GM21360 (cell line): ENCODE results near the gene MATN4.
"Not testable (repeated sequence)": the region's sequence is repeated elsewhere in the genome, so short reads cannot be mapped to it uniquely, and the experiment has no call there.

Experiments used
- ATAC-seq: cut with Tn5 transposase; IDR thresholded peaks from one replicate; pipeline ENCODE4 v1.9.1; 2021; ENCODE audit warnings: mild to moderate bottlenecking, moderate library complexity; ENCODE audit not compliant: unreplicated experiment

The MATN4 gene, protein sequence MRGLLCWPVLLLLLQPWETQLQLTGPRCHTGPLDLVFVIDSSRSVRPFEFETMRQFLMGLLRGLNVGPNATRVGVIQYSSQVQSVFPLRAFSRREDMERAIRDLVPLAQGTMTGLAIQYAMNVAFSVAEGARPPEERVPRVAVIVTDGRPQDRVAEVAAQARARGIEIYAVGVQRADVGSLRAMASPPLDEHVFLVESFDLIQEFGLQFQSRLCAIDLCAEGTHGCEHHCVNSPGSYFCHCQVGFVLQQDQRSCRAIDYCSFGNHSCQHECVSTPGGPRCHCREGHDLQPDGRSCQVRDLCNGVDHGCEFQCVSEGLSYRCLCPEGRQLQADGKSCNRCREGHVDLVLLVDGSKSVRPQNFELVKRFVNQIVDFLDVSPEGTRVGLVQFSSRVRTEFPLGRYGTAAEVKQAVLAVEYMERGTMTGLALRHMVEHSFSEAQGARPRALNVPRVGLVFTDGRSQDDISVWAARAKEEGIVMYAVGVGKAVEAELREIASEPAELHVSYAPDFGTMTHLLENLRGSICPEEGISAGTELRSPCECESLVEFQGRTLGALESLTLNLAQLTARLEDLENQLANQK

DNA sequence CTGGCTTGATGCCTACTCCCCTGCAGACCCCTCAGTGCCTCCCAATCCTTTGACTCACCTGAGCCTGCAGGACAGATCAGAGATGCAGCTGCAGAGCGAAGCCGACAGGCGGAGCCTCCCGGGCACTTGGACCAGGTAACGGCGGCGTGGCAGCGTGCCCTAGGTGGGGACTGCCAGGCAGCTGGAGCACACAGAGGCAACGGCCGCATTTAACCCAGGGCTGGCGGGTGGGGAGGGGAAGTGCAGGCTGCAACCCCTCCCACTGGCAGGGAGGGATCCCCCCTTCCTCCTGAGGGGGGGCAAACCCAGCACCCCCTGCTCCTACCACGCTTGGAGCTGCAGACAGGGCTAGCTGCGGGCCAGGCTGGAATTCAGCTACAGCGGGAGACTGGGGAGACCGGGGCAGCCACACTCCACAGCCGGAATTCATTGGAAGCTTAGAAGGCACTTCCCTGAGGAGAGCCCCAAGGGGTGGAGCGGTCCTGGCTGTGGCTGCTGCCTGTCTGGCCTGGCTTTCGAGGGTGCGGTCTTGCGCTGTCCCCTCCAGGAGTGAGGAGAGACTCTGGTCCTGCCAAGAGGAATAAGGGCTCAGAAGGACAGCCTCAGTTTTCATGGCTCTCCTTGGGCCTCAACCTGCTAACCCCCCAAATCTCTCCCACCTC is at the start of gene MATN4:
MATN4 (minus strand) TSS at position 183 of the 662 bp plus-strand sequence. CDS start 2,717 bp downstream, outside the sequence.
- ATAC-seq, result no peak

DNA sequence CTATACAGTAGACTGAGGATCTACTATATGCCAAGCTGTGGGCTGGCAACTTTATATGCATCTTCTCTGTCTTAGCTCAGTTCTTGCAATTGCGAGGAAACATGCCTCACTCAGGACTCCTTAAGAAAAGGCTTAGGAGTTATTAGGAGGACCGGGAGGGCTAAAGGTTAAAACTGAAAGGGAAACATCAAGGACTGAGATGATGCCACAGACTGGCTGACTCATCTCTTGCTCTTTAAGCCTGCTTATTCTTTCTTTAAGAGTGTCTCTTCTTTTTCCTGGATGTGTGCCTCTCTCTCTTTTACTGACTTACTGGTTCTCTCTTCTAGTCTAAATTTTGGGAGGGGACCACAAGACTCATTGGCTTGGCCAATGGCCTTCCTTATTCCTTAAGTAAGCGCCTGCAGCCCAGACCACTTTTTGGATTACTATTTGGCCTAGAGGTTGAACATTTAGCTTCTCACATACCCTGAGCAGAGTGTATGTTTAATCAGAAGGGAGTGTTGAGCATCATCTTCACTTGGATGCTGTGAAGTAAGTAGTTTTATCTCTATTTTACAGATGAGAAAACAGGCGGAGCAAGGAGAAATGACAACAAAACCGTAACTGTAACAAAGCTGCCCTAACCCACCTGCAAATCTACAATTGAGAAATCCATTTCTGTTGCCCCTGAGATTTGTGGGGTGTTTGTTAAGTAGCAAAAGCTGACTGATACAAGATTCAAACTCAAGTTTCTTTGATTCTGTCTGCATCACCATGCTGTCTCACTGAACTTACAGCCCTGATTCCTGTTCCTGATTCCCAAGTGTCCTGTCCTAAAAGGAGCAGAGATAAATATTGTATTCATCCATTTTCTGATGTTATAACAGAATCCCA is 47.3 kb upstream of the MATN4 start:
- no peak for ATAC-seq

DNA sequence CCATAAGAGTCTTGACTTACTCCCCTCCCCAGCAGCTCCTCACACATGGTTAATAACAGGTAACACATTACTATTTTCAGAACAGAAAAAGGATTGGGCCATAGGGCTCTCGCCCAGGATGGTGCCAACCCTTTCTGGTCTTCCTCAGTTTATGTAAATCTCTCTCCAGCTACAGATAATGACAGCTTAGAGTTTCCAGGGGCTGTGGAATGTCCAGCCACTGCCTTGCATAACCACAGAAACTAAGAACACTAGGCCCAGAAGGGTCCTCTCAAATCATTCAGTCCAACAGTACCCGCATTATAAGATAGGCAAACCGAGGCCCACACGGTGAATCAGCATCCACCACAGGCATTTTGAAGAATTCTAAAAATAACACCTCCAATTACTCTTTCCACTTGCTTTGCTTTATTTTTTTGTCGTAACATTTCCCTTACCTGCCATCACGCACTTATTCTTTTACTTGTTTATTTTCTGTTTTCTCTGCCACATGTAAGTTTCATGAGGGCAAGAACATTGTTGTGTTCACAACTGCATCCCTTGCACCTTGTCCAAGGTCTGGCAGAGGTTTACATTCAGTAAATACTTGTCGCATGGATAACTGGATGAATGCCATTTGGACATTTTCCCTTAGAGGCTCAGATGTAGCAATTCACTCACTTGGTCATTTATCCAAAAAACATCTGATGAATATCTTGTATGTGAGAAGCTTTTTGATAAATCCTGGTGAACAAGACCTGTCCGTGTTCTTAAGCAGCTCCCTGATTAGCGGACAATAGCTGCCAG is 46.5 kb upstream of the MATN4 start:
- no peak for ATAC-seq

DNA sequence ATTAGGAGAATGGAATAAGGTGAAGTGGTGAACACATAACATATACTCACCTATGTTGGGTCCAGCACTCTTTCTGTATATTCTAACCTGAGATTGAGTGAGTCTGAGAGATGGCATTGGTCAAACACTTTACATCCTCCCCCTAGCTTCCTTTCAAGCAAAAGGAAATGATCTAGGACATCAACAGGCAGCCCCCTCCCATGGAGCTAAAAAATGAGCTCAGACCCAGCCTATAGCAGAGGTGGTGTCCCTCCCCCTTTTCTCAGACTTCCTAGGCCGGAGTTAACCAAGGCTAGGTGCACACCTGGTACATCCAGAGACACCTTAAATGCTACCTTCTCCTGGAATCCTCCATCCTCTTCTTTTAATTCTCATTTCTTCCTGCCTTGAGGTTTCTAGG is 45.6 kb upstream of the MATN4 start:
- no peak for ATAC-seq

DNA sequence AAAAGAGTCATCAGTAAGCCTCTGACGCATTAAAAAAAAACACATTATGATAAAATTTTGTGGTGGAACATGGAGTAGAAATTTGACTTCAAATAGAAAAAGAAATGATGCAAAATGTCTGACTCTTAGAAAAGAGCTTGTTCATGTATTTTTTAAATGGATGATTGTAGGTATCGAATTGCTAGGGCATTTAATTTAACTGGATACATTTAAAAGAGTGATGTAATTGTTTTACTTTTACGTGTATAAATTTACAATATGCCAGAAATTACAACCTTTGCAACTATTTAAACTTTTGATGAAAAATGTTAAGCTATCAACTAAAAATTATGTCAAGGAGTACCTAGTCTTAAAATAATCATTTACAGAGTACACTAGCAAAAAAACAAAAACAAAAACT is 44.6 kb upstream of the MATN4 start:
- ATAC-seq, result no peak

DNA sequence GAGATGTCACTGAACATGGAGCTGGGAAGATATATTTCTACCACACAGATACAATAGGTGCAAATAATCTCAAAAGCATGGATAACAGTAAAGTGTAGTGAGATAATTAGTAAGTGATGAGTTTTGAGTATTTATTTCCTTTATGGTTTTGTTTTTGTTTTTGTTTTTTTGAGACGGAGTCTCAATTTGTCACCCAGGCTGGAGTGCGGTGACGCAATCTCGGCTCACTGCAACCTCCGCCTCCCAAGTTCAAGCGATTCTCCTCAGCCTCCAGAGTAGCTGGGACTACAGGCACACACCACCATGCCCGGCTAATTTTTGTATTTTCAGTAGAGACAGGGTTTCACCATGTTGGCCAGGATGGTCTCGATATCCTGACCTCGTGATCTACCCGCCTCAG is 42.7 kb upstream of the MATN4 start:
- not testable (repeated sequence) for ATAC-seq

DNA sequence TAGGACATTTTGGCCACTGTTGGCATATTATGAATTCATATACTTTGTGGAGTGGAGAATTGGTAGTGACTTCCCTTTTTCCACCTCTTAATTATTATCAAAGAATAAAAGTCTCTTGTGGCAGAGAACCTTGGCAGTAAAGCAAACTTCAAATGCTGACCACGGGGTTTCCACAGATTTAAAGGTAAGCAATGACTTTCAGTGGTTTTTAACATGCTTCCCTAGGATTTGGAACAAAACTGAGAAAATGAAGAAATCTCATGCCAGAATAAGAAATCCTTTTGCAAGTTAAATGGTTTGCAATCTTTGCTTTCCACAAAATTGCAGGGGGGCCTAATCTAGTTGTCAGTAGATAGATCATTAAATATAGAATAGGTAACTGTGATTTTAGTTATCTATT is 42.1 kb upstream of the MATN4 start:
- no peak for ATAC-seq

- no peak for ATAC-seq
These were observed 40.1 kb upstream of the MATN4 start, which contains the start of gene SDC4 for GRCh38 chr20:45347936-45348778. SDC4 (minus strand) TSS chr20:45348424; CDS start chr20:45348384, 40 bp downstream.

DNA sequence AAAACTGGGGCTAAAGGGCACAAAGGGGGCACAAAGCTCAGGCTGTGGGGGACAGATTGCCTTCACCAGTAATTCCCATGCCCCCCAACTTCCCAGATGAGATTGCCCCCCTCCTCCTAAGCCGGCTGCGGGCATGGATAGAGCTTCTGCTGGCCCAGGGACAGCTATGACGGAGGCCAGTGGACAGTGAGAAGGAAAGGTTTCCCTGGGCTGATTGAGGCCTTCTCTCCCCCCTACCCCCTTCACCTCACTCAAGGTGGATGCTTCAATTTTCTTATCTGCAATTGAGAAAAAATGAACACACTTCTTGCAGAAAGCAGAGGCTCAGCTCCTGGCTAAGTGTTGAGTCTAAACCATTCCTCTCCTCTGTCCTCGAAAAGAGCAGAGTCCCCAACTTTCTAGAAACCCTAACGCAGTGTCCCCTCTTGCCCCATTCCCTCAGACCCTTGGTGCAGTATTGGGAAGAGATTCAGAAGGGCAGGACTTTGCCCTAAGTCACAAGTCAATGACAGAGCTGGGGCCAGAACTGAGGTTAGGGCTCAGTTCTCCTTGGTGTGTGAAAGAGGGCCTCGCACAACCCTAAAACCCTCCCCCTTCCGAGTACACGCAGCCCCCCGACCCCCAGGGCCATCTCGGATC is 39.3 kb upstream of the MATN4 start:
- no peak for ATAC-seq

DNA sequence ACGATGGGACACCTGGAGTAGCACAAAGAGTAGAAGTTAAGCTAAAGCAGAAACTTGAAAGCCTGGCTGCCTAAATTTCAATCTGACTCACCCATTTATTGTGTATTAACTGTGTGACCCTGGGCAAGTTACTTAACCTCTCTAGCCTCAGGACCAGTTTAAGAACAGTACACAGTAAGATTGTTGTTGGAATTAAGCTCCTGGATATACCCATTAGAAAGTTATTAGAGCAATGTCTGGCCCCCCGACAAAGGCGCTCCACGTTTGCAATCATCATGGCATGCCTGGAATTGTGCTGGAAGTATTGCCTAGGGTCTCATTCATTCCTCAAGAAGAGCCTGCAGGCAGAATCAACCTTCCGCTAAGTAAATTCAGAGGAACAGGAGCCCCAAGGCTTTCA is 38.8 kb upstream of the MATN4 start:
- no peak for ATAC-seq

GRCh38 chr20:45346291-45346718 is 38.2 kb upstream of the MATN4 start:
- ATAC-seq, result no peak

- no peak for ATAC-seq
These were observed 37.2 kb upstream of the MATN4 start for GRCh38 chr20:45345104-45345936.

DNA sequence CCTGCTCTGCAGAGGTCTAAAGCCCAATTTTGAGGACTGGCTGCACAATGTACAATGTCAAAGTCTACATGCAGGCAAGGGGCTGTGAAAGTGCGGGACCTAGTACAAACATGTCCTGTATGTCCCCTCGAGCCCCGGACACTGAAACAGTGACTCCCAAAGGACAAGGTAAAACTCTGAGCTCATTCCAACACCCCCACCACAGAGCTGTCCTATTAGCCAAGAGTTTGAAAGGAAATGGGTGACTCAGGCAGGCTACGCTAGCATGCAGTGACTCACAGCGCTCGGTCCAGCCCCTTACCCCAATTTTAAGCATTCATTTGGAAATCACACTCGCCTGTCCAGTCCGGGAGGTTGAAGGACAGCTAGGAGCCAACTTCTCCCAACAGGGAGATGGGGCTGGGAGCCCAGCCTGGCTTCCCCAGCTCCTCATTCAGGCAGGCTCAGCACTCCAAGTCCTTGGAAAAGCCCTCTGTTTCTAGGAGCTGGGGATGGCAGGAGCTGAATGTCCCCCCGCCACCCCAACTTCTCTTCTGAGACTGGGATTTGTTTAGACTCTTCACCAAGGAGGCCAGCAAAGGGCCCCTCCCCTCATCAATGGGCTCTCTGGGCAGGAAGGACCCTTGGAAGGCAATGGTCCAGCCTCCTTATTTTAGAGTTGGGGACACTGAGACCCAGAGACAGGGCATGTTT is 36.2 kb upstream of the MATN4 start:
- ATAC-seq, result no peak

DNA sequence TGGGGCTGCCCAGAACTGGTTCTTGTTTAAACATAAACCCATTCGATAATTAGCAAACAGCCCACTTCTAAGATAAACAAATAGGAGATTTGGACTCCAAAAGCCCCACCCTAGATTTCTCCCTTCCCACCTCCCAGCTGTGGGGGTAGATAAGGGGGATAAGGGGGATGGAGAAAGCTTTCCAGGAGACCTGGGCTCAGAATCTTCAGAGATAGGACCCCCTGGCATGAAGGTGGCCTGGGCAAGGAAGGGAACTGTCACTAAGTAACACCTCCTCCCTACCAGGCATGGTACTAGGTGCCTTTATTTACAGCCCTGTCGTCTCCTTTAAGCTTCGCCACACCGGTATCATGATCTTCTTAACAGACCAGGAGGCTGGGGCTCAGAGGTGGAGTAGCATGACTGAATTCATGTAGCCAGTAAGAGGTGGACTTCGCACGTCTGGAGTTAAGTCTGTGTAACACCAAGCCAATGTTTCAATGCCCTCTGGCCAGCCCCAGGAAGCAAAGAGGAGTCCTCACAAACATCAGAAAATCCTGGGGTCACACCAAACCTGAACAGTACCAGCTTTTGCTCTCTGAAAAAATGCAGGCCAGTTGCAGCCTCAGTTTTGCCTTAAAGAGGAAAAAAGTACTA is 35.6 kb upstream of the MATN4 start:
- no peak for ATAC-seq

GRCh38 chr20:45342855-45343531 is 34.9 kb upstream of the MATN4 start:
- no peak for ATAC-seq
